ENCODE data around the gene MVB12B.
"Not testable (repeated sequence)": the region's sequence is repeated elsewhere in the genome, so short reads cannot be mapped to it uniquely, and the experiment has no call there.

MVB12B gene

GRCh38 chr9:126524353-126525077, 197.9 kb downstream of the MVB12B start:
- DNase-seq: no peak

- DNase-seq: no peak
These were observed 199.8 kb downstream of the MVB12B start for GRCh38 chr9:126526218-126527108.

GRCh38 chr9:126527109-126527825, 200.6 kb downstream of the MVB12B start:
- DNase-seq: no peak

GRCh38 chr9:126528111-126528510, 201.5 kb downstream of the MVB12B start:
- no peak for DNase-seq

GRCh38 chr9:126528915-126529314, 202.3 kb downstream of the MVB12B start:
- no peak for DNase-seq

- no peak for DNase-seq
These were observed 204.5 kb downstream of the MVB12B start for GRCh38 chr9:126531035-126531571.

- DNase-seq: no peak
These were observed 205.0 kb downstream of the MVB12B start for GRCh38 chr9:126531591-126531990.

GRCh38 chr9:126532019-126532462, 205.4 kb downstream of the MVB12B start:
- no peak for DNase-seq

- no peak for DNase-seq
These were observed 205.9 kb downstream of the MVB12B start for GRCh38 chr9:126532489-126532888.

- DNase-seq: no peak
These were observed 206.6 kb downstream of the MVB12B start for GRCh38 chr9:126532951-126533925.

GRCh38 chr9:126533926-126534310, 207.3 kb downstream of the MVB12B start:
- no peak for DNase-seq

- DNase-seq: no peak
These were observed 208.0 kb downstream of the MVB12B start for GRCh38 chr9:126534431-126535186.

- no peak for DNase-seq
These were observed 209.5 kb downstream of the MVB12B start for GRCh38 chr9:126536131-126536530.

GRCh38 chr9:126536841-126537465, 210.3 kb downstream of the MVB12B start:
- no peak for DNase-seq

- no peak for DNase-seq
These were observed 211.9 kb downstream of the MVB12B start for GRCh38 chr9:126538550-126538949.

GRCh38 chr9:126540398-126540797, 213.8 kb downstream of the MVB12B start:
- DNase-seq: not testable (repeated sequence)

GRCh38 chr9:126543490-126543889, 216.9 kb downstream of the MVB12B start:
- DNase-seq: no peak

- DNase-seq: no peak
These were observed 218.5 kb downstream of the MVB12B start for GRCh38 chr9:126545106-126545505.

- no peak for DNase-seq
These were observed 219.4 kb downstream of the MVB12B start for GRCh38 chr9:126546036-126546435.

GRCh38 chr9:126548312-126548711, 221.7 kb downstream of the MVB12B start:
- no peak for DNase-seq

All from RPMI8226 (cell line).